ENCODE results near the gene MTERF4. TPM values are rescaled to one million over a fixed set of nuclear protein-coding genes. Genes with fewer than 3 reads are reported as not detected.

MTERF4 gene
- total and polyA plus RNA-seq, 2 of the 8 experiments (the other 6 are each of a cell fraction or from before 2014, with no cell fraction given), result 25.9 to 28.5 TPM

- H3K18ac ChIP-seq (ENCODE audit: extremely low read depth, low read length), result no peak overlapping the region
- no peak overlapping the region for H2BK15ac ChIP-seq (ENCODE audit: low read length)
- H3K27me3 ChIP-seq (replicated peaks in 1 of 4; ENCODE audit: control insufficient read depth in 3 of 4, extremely low read depth in 1 of 4, insufficient read depth in 3 of 4, low read length in 3 of 4), result no peaks in the 10 kb centered on the region; a peak in 1 of 7 replicates
- no peak overlapping the region for H2BK12ac ChIP-seq (ENCODE audit: low read depth, low read length)
- peaks cover 0 to 18% of the 10 kb centered on the region in 2 experiments for H4K20me1 ChIP-seq (replicated peaks in 1 of 2; ENCODE audit: control insufficient read depth in 1 of 2, insufficient read depth in 2 of 2, low read length in 2 of 2)
- 0 out of 2 replicates have a peak, but pooled peaks cover 3% of the 10 kb centered on the region for H3K23me2 ChIP-seq (ENCODE audit: low read depth, low read length)
- no peak overlapping the region for H4K8ac ChIP-seq (ENCODE audit: extremely low read depth, insufficient read depth, low read length)
- H4K5ac ChIP-seq (ENCODE audit: insufficient read length, low read depth, low read length), result no peak overlapping the region
- CTCF ChIA-PET (ENCODE audit: partially characterized antibody), result interaction anchor here (0.9 kb wide), 1 partner anchor 84 kb away, joined by 4 read pairs; no protein-coding TSS in a partner anchor
- H3K4me3 ChIP-seq (ENCODE audit: extremely low read depth in 1 of 4, insufficient read depth in 2 of 4, low read depth in 3 of 4, low read length in 4 of 4), result no peak overlapping the region
- peaks cover 5 to 18% (median 9%) of the 10 kb centered on the region in 4 experiments; a peak in 7 of 8 replicates for H3K36me3 ChIP-seq (ENCODE audit: control insufficient read depth in 2 of 4, insufficient read depth in 4 of 4, low read length in 3 of 4)
- no peaks in the 10 kb centered on the region for H3K4me1 ChIP-seq (replicated peaks in 1 of 4; ENCODE audit: control insufficient read depth in 3 of 4, insufficient read depth in 4 of 4, low read length in 3 of 4)
- WGBS, 2 experiments (ENCODE audit: extremely low coverage in 1 of 2, insufficient coverage in 1 of 2, insufficient read length in 1 of 2, insufficient replicate concordance in 2 of 2, low coverage in 1 of 2, low lambda C conversion rate in 2 of 2, missing lambda C conversion rate in 1 of 2), result 94% methylated on average over 6 of the region's 6 CpGs; no CpG with 5 or more reads in 1 of the 2 experiments
- no peak overlapping the region for H2BK5ac ChIP-seq (ENCODE audit: low read depth, low read length)
- H3K9me3 ChIP-seq (ENCODE audit: insufficient read depth in 2 of 2, low read depth in 1 of 2, low read length in 1 of 2), result no peaks in the 10 kb centered on the region
- H3K4me2 ChIP-seq (ENCODE audit: insufficient read depth in 1 of 2, low read depth in 2 of 2, low read length in 2 of 2), result no peak overlapping the region
- no peak overlapping the region for H4K91ac ChIP-seq (replicated peaks; ENCODE audit: insufficient read length, low read length)
- no peak overlapping the region for H3K23ac ChIP-seq (ENCODE audit: insufficient read length)
- no peak overlapping the region for H3K4ac ChIP-seq (replicated peaks; ENCODE audit: insufficient read length, low read depth, low read length)
- H3K9ac ChIP-seq (replicated peaks in 1 of 4; ENCODE audit: extremely low read depth in 1 of 4, low read depth in 3 of 4, low read length in 3 of 4), result no peak overlapping the region
- no peak overlapping the region for H3K14ac ChIP-seq (ENCODE audit: insufficient read length)
- H3K79me1 ChIP-seq (ENCODE audit: low read depth, low read length), result peaks cover 8% of the 10 kb centered on the region
- H3K27ac ChIP-seq (ENCODE audit: low read depth, low read length), result no peak overlapping the region
- no peak for FAIRE-seq
- no peak overlapping the region for H2AFZ ChIP-seq (ENCODE audit: low read length)
- H3K56ac ChIP-seq (replicated peaks; ENCODE audit: insufficient read length, low read depth, low read length), result no peak overlapping the region
- DNase-seq (ENCODE audit: low read depth in 1 of 2, low spot score in 2 of 2), result no peak
- H2BK20ac ChIP-seq (ENCODE audit: low read length), result no peak overlapping the region
- H3K79me2 ChIP-seq (ENCODE audit: control insufficient read depth in 1 of 2, insufficient read depth in 2 of 2, low read length in 2 of 2), result peaks cover 4 to 19% of the 10 kb centered on the region in 2 experiments; a peak in 3 of 4 replicates
- no peak overlapping the region for H2BK120ac ChIP-seq (replicated peaks; ENCODE audit: low read depth, low read length)
- POLR2A ChIA-PET (ENCODE audit: partially characterized antibody), result interaction anchor here (0.8 kb wide), 1 partner anchor 19 kb away, joined by 4 read pairs; no protein-coding TSS in a partner anchor
- no peak overlapping the region for H2AK5ac ChIP-seq (ENCODE audit: low read depth, low read length)
- TF ChIP-seq NANOG (IDR thresholded peaks at IDR 0.05; ENCODE audit: insufficient read depth, low read depth, low read length, poor library complexity, severe bottlenecking), result no peak
- no peak for TF ChIP-seq SP4 (IDR thresholded peaks at IDR 0.05; ENCODE audit: low read length)
- TF ChIP-seq GABPA (IDR thresholded peaks at IDR 0.05; ENCODE audit: borderline replicate concordance, insufficient read depth, low read length), result no peak
- no peak for TF ChIP-seq TAF7 (optimal IDR thresholded peaks at IDR 0.05; ENCODE audit: borderline replicate concordance, low read depth, low read length)
- no peak for TF ChIP-seq CTBP2 (IDR thresholded peaks at IDR 0.05; ENCODE audit: borderline replicate concordance, insufficient read depth, insufficient read length, low read length)
- TF ChIP-seq TEAD4 (IDR thresholded peaks at IDR 0.05; ENCODE audit: low read depth, low read length), result no peak
- TF ChIP-seq KDM4A (IDR thresholded peaks at IDR 0.05; ENCODE audit: low read depth, low read length, severe bottlenecking), result no peak
- no peak for TF ChIP-seq TAF1 (IDR thresholded peaks at IDR 0.05; ENCODE audit: low read depth, low read length)
- TF ChIP-seq YY1 (IDR thresholded peaks at IDR 0.05; ENCODE audit: low read depth, low read length), result no peak
- TF ChIP-seq SIX5 (IDR thresholded peaks at IDR 0.05; ENCODE audit: low read depth, low read length), result no peak
- TF ChIP-seq NRF1 (IDR thresholded peaks at IDR 0.05; ENCODE audit: low read depth, low read length), result no peak
- no peak for TF ChIP-seq EZH2 (IDR thresholded peaks at IDR 0.05; ENCODE audit: low read depth, low read length, severe bottlenecking)
- TF ChIP-seq HDAC2 (IDR thresholded peaks at IDR 0.05; ENCODE audit: borderline replicate concordance in 1 of 2, low read depth in 2 of 2, low read length in 2 of 2), result no peak
These were observed 40.0 kb upstream of the MTERF4 start for GRCh38 chr2:241142063-241142462.

Measured in H1 (cell line).